Fibroblast of peridontal ligament (primary cell): ENCODE measurements around the gene UGT8.
A peak's percentile ranks its signal among the peaks of the same experiment; 100 is the strongest.
"Not testable (repeated sequence)": the region's sequence is repeated elsewhere in the genome, so short reads cannot be mapped to it uniquely, and the experiment has no call there.

Experiments
- DNase-seq: peaks from one replicate; pipeline ENCODE4 v3.0.0-alpha.2; 2010; ENCODE audit errors: extremely low read depth

The UGT8 gene

DNA sequence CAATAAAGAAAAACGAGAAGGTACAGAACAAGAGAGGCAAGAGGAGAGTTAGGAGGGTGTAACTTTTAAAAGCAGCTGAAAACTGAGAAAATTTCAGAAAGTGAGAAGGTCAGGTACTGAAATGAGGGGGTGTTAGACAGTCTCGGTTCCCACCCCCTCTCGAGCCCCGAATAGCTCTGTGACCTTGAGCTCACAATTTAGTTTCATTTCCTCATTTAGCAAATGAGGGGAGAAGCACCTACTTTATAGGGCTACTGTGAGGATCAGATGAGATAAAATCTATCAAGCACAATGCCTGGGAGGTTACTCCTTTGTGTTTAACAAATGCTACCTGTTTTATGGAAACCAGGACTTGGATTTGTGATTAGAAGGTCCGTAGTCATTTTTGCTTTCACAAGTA lies 4.9 kb downstream of the UGT8 start:
- DNase-seq: no peak

GRCh38 chr4:114606245-114606644 lies 7.6 kb downstream of the UGT8 start:
- no peak for DNase-seq

DNA sequence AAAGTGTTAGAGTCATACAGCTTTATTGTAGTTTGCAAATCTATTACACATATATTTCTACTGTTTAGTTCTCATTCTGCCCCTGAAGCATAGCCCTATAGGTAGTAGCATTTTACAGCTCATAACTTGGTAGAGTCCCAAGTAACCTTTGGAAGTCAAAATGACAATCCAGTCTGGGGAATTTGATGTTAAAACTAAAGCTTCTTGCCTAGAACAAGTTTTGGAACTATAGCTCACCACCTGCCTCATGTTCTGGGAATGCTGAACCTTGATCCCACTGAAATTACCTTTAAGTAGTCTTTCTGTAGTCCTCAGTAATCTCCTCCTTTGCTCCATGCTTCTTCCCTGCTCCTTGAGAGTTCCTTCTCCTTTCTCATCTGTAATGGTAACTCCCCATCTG lies 8.4 kb downstream of the UGT8 start:
- no peak for DNase-seq

DNA sequence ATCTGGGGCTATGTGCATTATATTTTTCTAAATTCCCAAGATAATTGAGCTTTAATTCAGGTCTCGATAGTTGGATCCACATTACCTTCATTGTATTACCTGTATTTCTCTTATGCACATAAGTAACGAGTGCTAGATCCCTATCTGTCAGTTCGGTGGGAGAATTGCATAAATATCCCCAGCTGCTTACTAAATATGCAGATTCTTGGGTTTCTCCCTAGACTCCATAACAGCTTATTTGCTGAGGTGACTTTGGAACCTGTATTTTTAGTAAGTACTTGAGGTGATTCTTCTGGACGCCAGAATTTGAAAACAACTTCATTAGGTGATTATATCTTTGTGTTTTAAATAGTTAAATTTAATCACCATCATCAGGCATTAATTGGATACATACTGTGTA lies 15.0 kb downstream of the UGT8 start:
- DNase-seq: no peak

DNA sequence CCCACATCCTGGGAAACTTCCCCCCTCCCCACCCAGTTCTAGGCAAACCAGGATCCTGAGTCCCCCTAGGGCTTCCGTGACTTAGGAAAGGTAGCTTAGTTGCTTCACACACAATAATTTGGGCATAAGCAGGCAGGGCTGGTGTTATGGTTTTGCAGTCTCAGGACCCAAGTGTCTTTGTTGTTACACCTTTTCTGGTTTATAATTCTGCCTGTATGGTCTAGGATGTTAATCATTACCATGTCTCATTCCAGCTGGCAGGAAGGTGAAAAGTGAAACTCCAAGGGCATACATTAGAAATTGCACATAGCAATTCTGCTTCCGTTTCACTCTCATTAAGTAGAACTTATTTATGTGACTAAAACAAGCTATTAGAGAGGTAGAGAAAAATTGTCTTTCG lies 16.8 kb downstream of the UGT8 start:
- DNase-seq: no peak

DNA sequence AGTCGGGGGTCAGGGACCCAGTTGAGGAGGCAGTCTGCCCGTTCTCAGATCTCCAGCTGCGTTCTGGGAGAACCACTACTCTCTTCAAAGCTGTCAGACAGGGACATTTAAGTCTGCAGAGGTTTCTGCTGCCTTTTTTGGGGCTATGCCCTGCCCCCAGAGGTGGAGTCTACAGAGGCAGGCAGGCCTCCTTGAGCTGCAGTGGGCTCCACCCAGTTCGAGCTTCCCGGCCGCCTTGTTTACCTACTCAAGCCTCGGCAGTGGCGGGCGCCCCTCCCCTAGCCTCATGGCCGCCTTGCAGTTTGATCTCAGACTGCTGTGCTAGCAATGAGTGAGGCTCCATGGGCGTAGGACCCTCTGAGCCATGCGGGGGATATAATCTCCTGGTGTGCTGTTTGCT lies 17.4 kb downstream of the UGT8 start:
- DNase-seq: not testable (repeated sequence)

GRCh38 chr4:114626196-114626595 lies 27.6 kb downstream of the UGT8 start:
- DNase-seq: no peak

GRCh38 chr4:114636192-114636935 lies 37.8 kb downstream of the UGT8 start:
- no peak for DNase-seq

- DNase-seq: no peak
These were observed 43.7 kb downstream of the UGT8 start for GRCh38 chr4:114642173-114642780.

GRCh38 chr4:114649908-114650307 lies 51.3 kb downstream of the UGT8 start:
- DNase-seq: no peak

DNA sequence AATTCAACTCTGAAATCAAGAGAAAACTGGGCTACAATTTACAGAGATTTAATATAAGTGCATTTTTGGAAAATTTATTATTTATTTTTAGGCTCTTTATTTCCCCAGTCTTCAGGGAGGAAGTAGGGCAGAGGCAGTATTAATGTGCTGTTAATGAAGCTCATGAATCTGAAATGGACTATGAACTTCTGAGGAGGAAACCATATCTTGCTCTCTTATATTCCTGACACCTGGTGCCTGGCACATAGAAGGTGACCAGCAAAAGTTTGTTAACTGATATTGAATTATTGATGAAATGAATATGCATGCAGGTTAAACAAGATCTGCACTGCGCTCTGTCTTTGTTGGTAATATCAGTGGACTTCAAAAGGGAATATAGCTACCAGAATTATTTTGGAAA lies 55.1 kb downstream of the UGT8 start:
- no peak for DNase-seq

GRCh38 chr4:114654592-114654991 lies 56.0 kb downstream of the UGT8 start:
- DNase-seq: no peak

DNA sequence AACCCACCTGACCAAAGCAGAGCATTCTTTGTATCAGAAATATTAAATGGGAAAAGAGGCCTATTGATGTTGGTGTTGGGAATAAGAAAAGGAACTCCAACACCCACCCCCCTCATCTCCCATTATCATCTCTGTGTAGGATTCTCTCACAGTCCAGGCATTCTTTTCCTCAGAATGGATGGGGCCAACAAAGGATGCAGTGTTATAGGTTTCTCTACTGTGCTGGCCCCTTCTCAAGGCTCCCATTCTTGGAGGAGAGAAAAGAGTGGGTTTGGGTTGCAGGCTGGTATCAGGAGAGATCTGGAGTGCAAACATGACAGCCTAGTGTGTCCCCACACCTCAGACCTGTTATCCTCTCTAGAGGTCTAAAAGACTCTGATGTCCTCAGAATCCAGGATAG lies 59.6 kb downstream of the UGT8 start:
- DNase-seq: no peak

DNA sequence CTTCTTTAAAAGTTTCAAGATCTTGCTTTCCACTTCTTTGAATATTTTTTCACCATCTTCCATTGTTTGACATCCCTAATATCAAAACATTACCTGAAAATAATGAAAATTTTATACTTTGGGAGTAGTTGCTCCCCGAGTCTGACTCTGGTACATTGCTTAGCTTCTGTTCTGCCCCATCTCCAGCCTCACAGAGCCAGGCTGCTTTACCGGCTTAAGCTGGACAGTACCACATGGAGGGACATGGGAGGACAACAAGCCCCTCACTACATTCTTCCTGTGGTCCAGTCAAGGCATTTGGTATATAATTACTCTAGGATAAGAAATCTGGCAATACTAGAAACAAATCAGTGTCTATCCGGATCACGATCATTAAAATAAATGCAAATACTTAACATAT lies 60.2 kb downstream of the UGT8 start:
- no peak for DNase-seq

DNA sequence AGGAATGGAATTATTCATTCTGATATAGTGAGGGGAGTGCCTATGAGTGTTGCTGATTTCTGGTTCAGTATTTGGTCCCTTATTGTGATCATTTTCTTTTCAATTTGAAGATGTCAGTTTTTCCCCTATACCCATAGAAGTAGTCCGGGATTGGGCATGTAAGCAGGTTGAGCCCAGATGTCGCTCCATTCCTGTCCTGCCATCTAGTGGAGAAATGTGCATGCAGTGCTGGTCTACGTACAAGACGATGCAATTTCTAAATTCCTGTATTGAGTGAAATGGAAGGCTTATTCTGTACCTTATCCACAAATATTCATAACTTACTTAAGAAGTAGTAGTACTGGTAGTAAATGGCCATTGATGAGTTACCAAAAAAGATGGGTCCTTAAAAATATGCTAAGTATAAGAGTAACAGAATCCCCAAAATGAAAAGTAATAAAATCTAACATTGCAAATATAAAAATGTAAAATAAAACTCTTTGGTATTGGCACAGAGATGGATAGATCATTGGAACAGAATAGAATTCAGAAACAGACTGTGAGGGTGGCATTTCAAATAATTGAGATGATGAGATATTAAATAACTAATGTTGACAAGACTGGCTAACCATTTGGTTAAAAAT lies 60.9 kb downstream of the UGT8 start:
- peak; percentile 73 for DNase-seq

DNA sequence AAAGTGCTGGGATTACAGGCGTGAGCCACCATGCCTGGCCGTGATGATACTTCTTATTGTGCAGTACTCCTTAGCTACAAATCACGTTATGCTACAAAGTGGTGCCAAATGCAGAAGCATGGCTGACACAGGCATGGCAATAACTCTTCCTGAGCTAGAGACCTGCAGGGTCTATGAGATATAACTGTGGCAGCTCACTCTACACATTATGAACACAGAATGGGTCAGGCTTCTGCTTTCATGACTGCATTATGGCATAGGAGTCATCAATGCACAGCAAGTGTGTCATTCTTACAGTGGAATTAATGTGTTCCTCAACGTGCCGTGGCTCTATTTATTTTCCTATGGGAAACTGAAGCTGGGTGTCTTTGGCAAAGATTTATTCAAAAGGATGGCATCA lies 64.5 kb downstream of the UGT8 start:
- no peak for DNase-seq

- no peak for DNase-seq
These were observed 70.0 kb downstream of the UGT8 start for GRCh38 chr4:114668577-114668976.

- DNase-seq: not testable (repeated sequence)
These were observed 72.1 kb downstream of the UGT8 start for GRCh38 chr4:114670733-114671132.

GRCh38 chr4:114673306-114673705 lies 74.7 kb downstream of the UGT8 start:
- DNase-seq: no peak

DNA sequence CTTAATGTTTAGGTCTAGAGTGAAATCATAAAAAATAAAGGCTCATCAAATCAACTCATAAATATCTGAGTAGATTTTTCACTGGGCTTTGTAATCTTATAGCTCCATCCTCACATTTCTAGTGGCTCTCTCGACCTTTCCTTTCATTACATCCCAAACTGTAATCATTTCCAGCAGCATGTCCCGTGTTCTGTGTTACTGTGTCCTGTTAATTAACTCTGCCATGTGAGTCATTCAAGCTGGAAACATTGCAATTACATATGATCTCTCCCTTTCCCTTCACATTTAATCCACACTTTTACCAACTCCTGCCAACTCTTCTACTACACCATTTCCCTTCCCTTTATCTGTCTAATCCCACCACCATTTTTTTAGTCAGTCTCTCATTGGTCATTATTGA lies 75.5 kb downstream of the UGT8 start:
- no peak for DNase-seq

DNA sequence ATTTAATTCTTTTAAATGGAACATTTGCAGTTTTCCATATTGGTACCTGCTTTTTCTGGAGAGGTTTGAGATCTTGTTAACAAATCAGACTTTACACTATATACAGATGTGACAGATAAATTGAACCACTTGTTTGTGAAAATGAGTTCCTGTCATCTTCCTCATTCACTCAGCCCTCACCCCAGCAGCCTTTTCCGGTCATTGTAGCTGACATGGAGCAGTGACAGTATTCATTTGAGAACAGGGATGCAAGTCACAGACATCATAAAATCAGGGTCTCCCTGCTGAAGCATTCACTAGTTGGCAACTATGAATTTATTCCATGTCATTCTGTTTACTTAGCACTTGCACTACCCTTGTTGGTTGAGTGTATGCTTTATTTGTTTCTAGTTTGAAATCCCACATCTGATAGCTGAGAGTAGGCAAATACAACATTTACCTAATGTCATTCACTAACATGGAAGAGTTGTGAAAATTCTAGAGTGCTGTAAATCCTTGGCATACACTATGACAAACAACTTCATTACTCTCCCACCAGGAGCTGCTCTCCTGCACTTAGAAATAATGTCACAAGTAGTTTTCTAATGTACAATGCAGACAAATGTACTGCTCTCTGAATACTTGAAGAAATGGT lies 78.9 kb downstream of the UGT8 start:
- DNase-seq: no peak

DNA sequence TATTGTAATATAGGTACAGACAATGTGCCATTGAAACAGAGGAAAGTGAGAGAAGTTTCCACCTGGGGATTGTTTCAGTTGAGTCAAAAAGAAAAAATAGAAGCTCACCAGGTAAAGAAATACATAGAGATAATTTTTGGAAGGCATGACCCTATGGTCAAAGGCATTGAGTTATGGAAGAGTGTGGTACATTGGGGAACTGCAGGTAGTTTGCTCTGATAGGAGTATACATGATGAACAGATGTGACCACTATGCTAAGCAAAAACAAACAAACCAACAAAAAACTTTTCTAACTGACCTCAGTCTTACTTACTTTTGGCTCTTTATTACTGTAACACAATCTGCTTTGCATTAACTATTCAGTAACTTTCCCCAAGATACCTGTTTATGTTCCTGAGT lies 85.9 kb downstream of the UGT8 start:
- no peak for DNase-seq

GRCh38 chr4:114688059-114688458 lies 89.5 kb downstream of the UGT8 start:
- DNase-seq: no peak
